SK-N-SH treated with all-trans-retinoic acid at 6 μM for 48 hours (cell line): ENCODE measurements around the gene CYBC1.

Experiments
- ARNTL ChIP-seq: fragments of 450-650 bp; formaldehyde crosslinking; IDR thresholded peaks from 2 replicates; pipeline ENCODE4 v1.5.0; 2020; ENCODE audit warnings: low read depth, mild to moderate bottlenecking, moderate library complexity, borderline replicate concordance
- CREB5 ChIP-seq: fragments of 250-450 bp; sonication (Bioruptor Pico); IDR thresholded peaks from 2 replicates; pipeline ENCODE4 v1.5.1; 2020; ENCODE audit warnings: low read depth, mild to moderate bottlenecking, moderate library complexity
- ZC3H10 ChIP-seq: fragments of 250-450 bp; sonication (Bioruptor Pico); IDR thresholded peaks from 2 replicates; pipeline ENCODE4 v1.5.1; 2021; ENCODE audit warnings: mild to moderate bottlenecking, moderate library complexity
- ZFP3 ChIP-seq: fragments of 250-450 bp; sonication (Bioruptor Pico); IDR thresholded peaks from 2 replicates; pipeline ENCODE4 v1.5.0; 2020; ENCODE audit warnings: mild to moderate bottlenecking, moderate library complexity
- TF ChIP-seq, protein P1 (sequence below): fragments of 250-450 bp; sonication (Bioruptor Pico); IDR thresholded peaks from 2 replicates; pipeline ENCODE4 v1.8.0; 2021; ENCODE audit warnings: low read depth, mild to moderate bottlenecking, moderate library complexity, borderline replicate concordance

GRCh38 chr17:82444284-82444893 is 6.2 kb downstream of the CYBC1 start:
- TF ChIP-seq ZC3H10 (CRISPR knock-in tag) (no peak), CREB5 (CRISPR knock-in tag) (no peak), ZFP3 (no peak), ARNTL (CRISPR knock-in tag) (no peak)
- TF ChIP-seq, protein P1, sequence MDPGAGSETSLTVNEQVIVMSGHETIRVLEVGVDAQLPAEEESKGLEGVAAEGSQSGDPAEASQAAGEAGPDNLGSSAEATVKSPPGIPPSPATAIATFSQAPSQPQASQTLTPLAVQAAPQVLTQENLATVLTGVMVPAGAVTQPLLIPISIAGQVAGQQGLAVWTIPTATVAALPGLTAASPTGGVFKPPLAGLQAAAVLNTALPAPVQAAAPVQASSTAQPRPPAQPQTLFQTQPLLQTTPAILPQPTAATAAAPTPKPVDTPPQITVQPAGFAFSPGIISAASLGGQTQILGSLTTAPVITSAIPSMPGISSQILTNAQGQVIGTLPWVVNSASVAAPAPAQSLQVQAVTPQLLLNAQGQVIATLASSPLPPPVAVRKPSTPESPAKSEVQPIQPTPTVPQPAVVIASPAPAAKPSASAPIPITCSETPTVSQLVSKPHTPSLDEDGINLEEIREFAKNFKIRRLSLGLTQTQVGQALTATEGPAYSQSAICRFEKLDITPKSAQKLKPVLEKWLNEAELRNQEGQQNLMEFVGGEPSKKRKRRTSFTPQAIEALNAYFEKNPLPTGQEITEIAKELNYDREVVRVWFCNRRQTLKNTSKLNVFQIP, result no peak
